Measurements from ENCODE around the gene OGFR. TPM values are rescaled to one million over a fixed set of nuclear protein-coding genes. Genes with fewer than 3 reads are reported as not detected.

Gene OGFR
- total RNA-seq, 1 donor from 2014 or later: 74.6 TPM

DNA sequence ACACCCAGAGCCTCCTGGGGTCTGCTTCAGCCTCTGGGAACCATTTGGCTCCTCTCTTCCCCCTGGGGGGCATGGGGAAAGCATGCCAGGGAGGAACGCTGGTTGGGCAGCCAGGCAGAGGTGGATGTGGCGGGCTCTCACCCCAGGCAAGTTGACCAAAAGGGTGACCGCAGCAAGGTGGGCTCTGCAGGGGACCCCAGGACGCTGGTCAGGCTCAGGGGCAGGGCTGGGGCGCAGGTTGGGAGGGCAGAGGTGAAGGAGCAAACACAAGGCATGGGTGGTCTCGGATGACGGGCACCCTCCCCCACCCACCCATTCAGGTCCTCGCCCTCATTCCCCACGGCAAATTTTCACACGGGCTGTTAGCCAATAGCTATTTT lies 38.6 kb upstream of the OGFR start:
- no peak for DNase-seq
- intact Hi-C loops (cut with micrococcal nuclease): no loop called here
- TF ChIP-seq, protein P1, sequence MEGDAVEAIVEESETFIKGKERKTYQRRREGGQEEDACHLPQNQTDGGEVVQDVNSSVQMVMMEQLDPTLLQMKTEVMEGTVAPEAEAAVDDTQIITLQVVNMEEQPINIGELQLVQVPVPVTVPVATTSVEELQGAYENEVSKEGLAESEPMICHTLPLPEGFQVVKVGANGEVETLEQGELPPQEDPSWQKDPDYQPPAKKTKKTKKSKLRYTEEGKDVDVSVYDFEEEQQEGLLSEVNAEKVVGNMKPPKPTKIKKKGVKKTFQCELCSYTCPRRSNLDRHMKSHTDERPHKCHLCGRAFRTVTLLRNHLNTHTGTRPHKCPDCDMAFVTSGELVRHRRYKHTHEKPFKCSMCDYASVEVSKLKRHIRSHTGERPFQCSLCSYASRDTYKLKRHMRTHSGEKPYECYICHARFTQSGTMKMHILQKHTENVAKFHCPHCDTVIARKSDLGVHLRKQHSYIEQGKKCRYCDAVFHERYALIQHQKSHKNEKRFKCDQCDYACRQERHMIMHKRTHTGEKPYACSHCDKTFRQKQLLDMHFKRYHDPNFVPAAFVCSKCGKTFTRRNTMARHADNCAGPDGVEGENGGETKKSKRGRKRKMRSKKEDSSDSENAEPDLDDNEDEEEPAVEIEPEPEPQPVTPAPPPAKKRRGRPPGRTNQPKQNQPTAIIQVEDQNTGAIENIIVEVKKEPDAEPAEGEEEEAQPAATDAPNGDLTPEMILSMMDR (IDR thresholded peaks at IDR 0.05): no peak

DNA sequence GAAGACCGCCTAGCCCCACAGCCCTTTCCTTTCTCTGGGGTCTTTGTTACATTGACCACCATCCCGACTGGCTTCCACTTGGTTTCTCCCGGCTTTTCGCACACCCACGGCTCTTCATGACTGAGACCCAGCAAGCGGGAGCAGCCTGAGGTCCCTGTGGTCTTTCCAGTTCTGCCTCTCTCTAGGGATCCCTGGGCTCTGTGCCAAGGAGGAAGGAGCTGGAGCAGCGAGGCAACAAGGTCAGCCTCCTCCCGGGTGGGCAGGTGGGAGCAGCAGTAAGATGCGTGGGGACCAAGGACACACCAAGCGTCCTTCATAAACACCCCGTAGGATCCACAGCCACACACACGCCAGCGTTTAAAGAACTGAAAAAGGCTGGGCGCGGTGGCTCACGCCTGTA lies 37.9 kb upstream of the OGFR start:
- ATAC-seq (ENCODE audit: low read depth) (no peak), DNase-seq (no peak)
- H3K27me3 Mint-ChIP-seq: peaks cover 5% of the 10 kb centered on the region
- H3K4me1 Mint-ChIP-seq: no peaks in the 10 kb centered on the region
- CTCF ChIA-PET: no interaction called here
- POLR2A ChIA-PET: interaction anchor here (0.7 kb wide), 1 partner anchor 28 kb away, joined by 3 read pairs; no protein-coding TSS in a partner anchor
- H3K36me3 Mint-ChIP-seq (ENCODE audit: low read depth): no peaks in the 10 kb centered on the region
- H3K27ac Mint-ChIP-seq: no peak overlapping the region
- TF ChIP-seq, protein P1 (IDR thresholded peaks at IDR 0.05): no peak
- intact Hi-C loops (cut with micrococcal nuclease): no loop called here
- H3K4me3 Mint-ChIP-seq: no peak overlapping the region
- H3K9me3 Mint-ChIP-seq: no peaks in the 10 kb centered on the region

More for the DNA sequence above, 38.6 kb upstream of the OGFR start:
- ChIA-PET CTCF (no interaction called here), POLR2A (no interaction called here)
- H3K9me3 Mint-ChIP-seq: no peaks in the 10 kb centered on the region
- no peaks in the 10 kb centered on the region for H3K36me3 Mint-ChIP-seq (ENCODE audit: low read depth)
- H3K27me3 Mint-ChIP-seq: peaks cover 5% of the 10 kb centered on the region
- no peak for ATAC-seq (ENCODE audit: low read depth)
- H3K4me3 Mint-ChIP-seq: no peak overlapping the region
- H3K27ac Mint-ChIP-seq: no peak overlapping the region
- H3K4me1 Mint-ChIP-seq: no peaks in the 10 kb centered on the region

DNA sequence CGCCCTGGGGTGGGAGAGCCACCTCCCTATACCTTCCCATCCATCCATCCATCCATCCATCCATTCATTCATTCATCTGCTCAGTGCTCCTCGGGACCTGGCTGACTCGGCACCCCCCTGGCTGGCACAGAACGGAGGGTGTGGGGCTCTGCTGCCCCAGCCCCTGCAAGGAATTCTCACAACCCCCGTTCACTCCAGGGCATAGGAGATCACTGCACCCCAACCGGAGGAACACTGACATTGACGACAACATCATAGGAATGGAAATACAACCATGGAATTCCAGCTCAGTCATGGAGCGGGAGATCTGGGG lies 36.4 kb upstream of the OGFR start:
- Mint-ChIP-seq H3K27ac (no peak overlapping the region), H3K9me3 (no peaks in the 10 kb centered on the region), H3K4me1 (no peaks in the 10 kb centered on the region), H3K4me3 (no peak overlapping the region), H3K27me3 (peaks cover 5% of the 10 kb centered on the region), H3K36me3 (ENCODE audit: low read depth) (no peaks in the 10 kb centered on the region)
- no peak for ATAC-seq (ENCODE audit: low read depth)
- intact Hi-C loops (cut with micrococcal nuclease): no loop called here
- no peak for DNase-seq
- POLR2A ChIA-PET: no interaction called here
- CTCF ChIA-PET: no interaction called here
- TF ChIP-seq, protein P1 (IDR thresholded peaks at IDR 0.05): no peak

DNA sequence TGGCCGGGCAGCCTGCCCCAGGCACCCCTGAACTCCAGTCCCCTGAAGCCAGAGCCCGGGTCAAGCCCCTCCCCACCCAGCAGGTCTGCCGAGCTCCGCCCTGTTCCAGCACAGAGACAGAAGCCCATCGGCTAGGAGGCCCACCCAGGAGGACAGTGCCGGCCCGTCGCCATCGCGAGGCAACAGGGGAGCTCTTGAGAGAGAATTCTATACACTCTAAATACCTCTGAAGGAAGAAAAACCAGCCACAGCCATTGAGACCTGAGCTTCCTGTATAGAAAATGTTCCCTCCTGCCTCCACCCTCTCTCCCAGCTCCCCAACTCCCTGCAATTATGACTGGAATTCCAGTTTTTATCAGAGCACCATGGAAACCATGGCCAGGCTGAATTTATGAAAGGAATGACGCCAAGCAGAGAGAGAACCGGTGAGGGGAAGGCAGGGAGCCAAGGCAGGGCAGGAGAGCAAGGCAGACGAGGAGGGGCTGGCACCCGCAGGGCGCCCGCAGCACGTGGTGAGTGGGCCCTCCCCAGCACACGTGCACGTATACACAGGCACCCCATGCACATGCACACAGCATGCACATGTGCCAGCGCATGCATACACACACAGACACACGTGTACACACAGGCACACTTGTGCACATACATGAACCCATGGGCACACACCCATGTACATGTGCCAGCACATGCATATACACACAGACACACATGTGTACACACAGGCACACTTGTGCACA lies 35.9 kb upstream of the OGFR start:
- H3K27me3 Mint-ChIP-seq: peaks cover 5% of the 10 kb centered on the region
- no peaks in the 10 kb centered on the region for H3K9me3 Mint-ChIP-seq
- ChIA-PET POLR2A (no interaction called here), CTCF (no interaction called here)
- H3K4me1 Mint-ChIP-seq: no peaks in the 10 kb centered on the region
- intact Hi-C loops (cut with micrococcal nuclease): no loop called here
- H3K36me3 Mint-ChIP-seq (ENCODE audit: low read depth): no peaks in the 10 kb centered on the region
- DNase-seq (no peak), ATAC-seq (ENCODE audit: low read depth) (no peak)
- no peak overlapping the region for H3K27ac Mint-ChIP-seq
- no peak overlapping the region for H3K4me3 Mint-ChIP-seq
- TF ChIP-seq, protein P1 (IDR thresholded peaks at IDR 0.05): no peak

DNA sequence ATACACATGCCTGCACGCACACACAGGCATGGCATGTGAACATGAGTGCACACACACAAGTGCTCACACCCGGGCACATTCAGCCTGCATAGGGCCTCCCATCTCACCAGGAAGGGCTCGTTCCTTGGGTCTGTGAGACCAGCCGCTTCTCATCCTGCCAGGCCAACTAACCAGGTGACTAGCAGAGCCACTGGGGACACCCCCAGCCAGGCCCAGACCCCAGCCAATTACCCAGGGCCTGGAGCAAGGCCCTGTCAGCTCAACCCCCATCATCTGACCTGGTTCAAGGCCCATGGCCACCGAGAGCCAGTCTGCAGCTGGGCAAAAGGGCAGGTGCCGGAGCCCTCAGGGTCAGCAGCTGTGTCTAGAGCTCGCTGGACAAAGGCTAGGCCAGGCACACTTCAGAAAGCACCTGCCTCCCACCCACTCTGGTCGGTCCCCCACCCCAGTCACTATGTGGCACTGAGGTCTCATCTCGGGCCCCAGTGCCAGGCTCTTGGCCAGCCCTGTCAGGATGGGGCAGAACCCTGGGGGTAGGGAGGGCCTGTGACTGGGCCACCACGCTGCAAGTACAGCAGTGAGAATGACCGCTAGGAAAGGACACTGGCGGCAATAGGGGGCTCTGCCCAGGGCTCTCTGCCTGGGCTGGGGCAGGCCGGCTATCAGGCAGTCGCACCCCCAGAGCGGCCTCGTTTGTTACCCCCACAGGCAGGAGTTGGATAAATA lies 35.1 kb upstream of the OGFR start:
- peaks cover 5% of the 10 kb centered on the region for H3K27me3 Mint-ChIP-seq
- intact Hi-C loops (cut with micrococcal nuclease): no loop called here
- ChIA-PET CTCF (no interaction called here), POLR2A (no interaction called here)
- no peaks in the 10 kb centered on the region for H3K4me1 Mint-ChIP-seq
- DNase-seq (no peak), ATAC-seq (ENCODE audit: low read depth) (no peak)
- no peaks in the 10 kb centered on the region for H3K36me3 Mint-ChIP-seq (ENCODE audit: low read depth)
- no peak overlapping the region for H3K4me3 Mint-ChIP-seq
- H3K9me3 Mint-ChIP-seq: no peaks in the 10 kb centered on the region
- TF ChIP-seq, protein P1 (IDR thresholded peaks at IDR 0.05): no peak
- no peak overlapping the region for H3K27ac Mint-ChIP-seq

Data from activated B cell treated with CpG ODN at 0.5 μM for 24 hours (primary cell).